SK-N-SH treated with all-trans-retinoic acid at 6 μM for 48 hours (cell line): ENCODE measurements around the gene PSD2.

Experiments
- BACH2 ChIP-seq: fragments of 250-450 bp; sonication (Bioruptor Pico); IDR thresholded peaks from 2 replicates; pipeline ENCODE4 v1.9.0; 2021; ENCODE audit warnings: mild to moderate bottlenecking, borderline replicate concordance
- OSR1 ChIP-seq: fragments of 250-450 bp; sonication (Bioruptor Pico); IDR thresholded peaks from 2 replicates; pipeline ENCODE4 v1.8.0; 2022; ENCODE audit warnings: moderate library complexity, mild to moderate bottlenecking, inconsistent platforms
- RARB ChIP-seq: fragments of 250-450 bp; sonication (Bioruptor Pico); IDR thresholded peaks from 2 replicates; pipeline ENCODE4 v1.8.0; 2021; ENCODE audit warnings: mild to moderate bottlenecking, moderate library complexity
- SNAI2 ChIP-seq: fragments of 250-450 bp; sonication (Bioruptor Pico); IDR thresholded peaks from 2 replicates; pipeline ENCODE4 v1.5.0; 2020; ENCODE audit warnings: mild to moderate bottlenecking, moderate library complexity
- TCF4 ChIP-seq: fragments of 250-450 bp; sonication (Bioruptor Pico); IDR thresholded peaks from 2 replicates; pipeline ENCODE4 v1.8.0; 2021; ENCODE audit warnings: mild to moderate bottlenecking, moderate library complexity, borderline replicate concordance
- ZC3H10 ChIP-seq: fragments of 250-450 bp; sonication (Bioruptor Pico); IDR thresholded peaks from 2 replicates; pipeline ENCODE4 v1.5.1; 2021; ENCODE audit warnings: mild to moderate bottlenecking, moderate library complexity
- ZFP3 ChIP-seq: fragments of 250-450 bp; sonication (Bioruptor Pico); IDR thresholded peaks from 2 replicates; pipeline ENCODE4 v1.5.0; 2020; ENCODE audit warnings: mild to moderate bottlenecking, moderate library complexity
- ZFP30 ChIP-seq: fragments of 450-650 bp; formaldehyde crosslinking; IDR thresholded peaks from 2 replicates; pipeline ENCODE4 v1.5.0; 2022; ENCODE audit warnings: mild to moderate bottlenecking, moderate library complexity
- ZNF565 ChIP-seq: fragments of 450-650 bp; formaldehyde crosslinking; conservative IDR thresholded peaks from 2 replicates; pipeline ENCODE4 v1.5.0; 2020; ENCODE audit warnings: low read depth, mild to moderate bottlenecking, moderate library complexity
- ZNF70 ChIP-seq: fragments of 450-650 bp; formaldehyde crosslinking; IDR thresholded peaks from 2 replicates; pipeline ENCODE4 v1.5.0; 2020; ENCODE audit warnings: mild to moderate bottlenecking, moderate library complexity
- ZNF8 ChIP-seq: fragments of 450-650 bp; formaldehyde crosslinking; IDR thresholded peaks from 2 replicates; pipeline ENCODE4 v1.5.0; 2020; ENCODE audit warnings: mild to moderate bottlenecking, moderate library complexity
- TF ChIP-seq, protein P1 (sequence below): fragments of 250-450 bp; sonication (Bioruptor Pico); IDR thresholded peaks from 2 replicates; pipeline ENCODE4 v1.8.0; 2020; ENCODE audit warnings: mild to moderate bottlenecking, moderate library complexity, borderline replicate concordance
- TF ChIP-seq, protein P2 (sequence below): fragments of 250-450 bp; sonication (Bioruptor Pico); IDR thresholded peaks from 2 replicates; pipeline ENCODE4 v1.8.0; 2021; ENCODE audit warnings: low read depth, mild to moderate bottlenecking, moderate library complexity, borderline replicate concordance

DNA sequence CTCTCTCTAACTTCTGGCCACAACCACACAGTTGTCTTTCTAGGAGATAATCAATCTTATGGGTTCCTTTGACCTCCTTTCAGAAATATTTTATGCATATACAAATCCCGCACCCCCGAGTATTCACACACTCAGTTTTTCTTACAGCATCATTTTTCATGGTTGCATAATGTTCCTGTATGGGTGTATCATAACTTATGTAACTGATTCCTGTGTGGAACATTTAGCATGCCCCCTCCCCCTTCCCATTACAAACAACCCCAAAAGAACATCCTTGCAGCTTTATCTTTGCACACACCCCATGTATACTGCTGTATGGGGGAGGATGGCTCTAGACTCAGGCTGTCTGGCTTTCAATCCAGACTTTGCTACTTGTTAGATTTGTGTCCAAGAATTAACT is 93.8 kb downstream of the PSD2 start:
- no peak for TF ChIP-seq TCF4 (CRISPR knock-in tag)
- no peak for TF ChIP-seq ZFP30 (CRISPR knock-in tag)
- TF ChIP-seq RARB (CRISPR knock-in tag) = no peak
- no peak for TF ChIP-seq OSR1 (CRISPR knock-in tag)
- TF ChIP-seq, protein P1, sequence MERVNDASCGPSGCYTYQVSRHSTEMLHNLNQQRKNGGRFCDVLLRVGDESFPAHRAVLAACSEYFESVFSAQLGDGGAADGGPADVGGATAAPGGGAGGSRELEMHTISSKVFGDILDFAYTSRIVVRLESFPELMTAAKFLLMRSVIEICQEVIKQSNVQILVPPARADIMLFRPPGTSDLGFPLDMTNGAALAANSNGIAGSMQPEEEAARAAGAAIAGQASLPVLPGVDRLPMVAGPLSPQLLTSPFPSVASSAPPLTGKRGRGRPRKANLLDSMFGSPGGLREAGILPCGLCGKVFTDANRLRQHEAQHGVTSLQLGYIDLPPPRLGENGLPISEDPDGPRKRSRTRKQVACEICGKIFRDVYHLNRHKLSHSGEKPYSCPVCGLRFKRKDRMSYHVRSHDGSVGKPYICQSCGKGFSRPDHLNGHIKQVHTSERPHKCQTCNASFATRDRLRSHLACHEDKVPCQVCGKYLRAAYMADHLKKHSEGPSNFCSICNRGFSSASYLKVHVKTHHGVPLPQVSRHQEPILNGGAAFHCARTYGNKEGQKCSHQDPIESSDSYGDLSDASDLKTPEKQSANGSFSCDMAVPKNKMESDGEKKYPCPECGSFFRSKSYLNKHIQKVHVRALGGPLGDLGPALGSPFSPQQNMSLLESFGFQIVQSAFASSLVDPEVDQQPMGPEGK = no peak
- no peak for TF ChIP-seq SNAI2 (CRISPR knock-in tag)
- TF ChIP-seq ZNF8 (CRISPR knock-in tag) = no peak
- no peak for TF ChIP-seq ZNF565 (CRISPR knock-in tag)
- no peak for TF ChIP-seq BACH2 (CRISPR knock-in tag)
- TF ChIP-seq ZFP3 (CRISPR knock-in tag) = no peak
- no peak for TF ChIP-seq ZNF70 (CRISPR knock-in tag)
- TF ChIP-seq, protein P2, sequence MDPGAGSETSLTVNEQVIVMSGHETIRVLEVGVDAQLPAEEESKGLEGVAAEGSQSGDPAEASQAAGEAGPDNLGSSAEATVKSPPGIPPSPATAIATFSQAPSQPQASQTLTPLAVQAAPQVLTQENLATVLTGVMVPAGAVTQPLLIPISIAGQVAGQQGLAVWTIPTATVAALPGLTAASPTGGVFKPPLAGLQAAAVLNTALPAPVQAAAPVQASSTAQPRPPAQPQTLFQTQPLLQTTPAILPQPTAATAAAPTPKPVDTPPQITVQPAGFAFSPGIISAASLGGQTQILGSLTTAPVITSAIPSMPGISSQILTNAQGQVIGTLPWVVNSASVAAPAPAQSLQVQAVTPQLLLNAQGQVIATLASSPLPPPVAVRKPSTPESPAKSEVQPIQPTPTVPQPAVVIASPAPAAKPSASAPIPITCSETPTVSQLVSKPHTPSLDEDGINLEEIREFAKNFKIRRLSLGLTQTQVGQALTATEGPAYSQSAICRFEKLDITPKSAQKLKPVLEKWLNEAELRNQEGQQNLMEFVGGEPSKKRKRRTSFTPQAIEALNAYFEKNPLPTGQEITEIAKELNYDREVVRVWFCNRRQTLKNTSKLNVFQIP (CRISPR knock-in tag) = no peak
- TF ChIP-seq ZC3H10 (CRISPR knock-in tag) = no peak
